GM04503 (cell line): ENCODE data around the gene SLK.

Experiments
- DNase-seq: peaks from one replicate; pipeline ENCODE4 v3.0.0-alpha.2; 2012; ENCODE audit warnings: low read depth

Gene SLK

DNA sequence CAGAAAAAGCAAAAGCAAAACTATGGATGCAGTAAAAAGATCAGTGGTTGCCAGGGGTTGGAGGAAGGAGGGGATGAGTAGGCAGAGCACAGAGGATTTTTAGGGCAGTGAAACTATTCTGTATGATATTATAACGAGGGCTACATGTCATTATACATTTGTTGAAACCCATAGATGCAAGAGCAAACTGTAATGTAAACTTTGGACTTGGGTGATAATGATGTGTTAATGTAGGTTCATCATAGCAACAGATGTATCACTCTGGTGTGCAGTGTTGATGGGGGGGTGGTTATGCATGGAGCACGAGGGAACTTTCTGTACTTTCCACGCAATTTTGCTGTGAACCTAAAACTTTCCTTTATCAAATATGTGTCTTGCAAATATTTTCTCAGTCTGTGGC lies 23.2 kb downstream of the SLK start:
- no peak for DNase-seq

DNA sequence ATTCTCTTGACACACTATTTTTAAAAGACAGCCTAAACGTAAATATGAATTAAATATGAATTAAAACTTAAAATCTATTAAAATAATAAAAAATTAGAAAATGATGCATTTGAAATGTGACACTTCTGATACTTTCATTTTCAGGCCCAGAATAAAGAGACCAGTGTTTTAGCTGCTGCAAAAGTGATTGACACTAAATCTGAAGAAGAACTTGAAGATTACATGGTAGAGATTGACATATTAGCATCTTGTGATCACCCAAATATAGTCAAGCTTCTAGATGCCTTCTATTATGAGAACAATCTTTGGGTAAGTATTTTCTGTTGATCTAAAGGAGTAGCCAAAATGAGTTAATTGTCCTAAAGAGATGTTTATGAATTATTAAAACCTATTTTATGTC lies 23.6 kb downstream of the SLK start:
- no peak for DNase-seq

DNA sequence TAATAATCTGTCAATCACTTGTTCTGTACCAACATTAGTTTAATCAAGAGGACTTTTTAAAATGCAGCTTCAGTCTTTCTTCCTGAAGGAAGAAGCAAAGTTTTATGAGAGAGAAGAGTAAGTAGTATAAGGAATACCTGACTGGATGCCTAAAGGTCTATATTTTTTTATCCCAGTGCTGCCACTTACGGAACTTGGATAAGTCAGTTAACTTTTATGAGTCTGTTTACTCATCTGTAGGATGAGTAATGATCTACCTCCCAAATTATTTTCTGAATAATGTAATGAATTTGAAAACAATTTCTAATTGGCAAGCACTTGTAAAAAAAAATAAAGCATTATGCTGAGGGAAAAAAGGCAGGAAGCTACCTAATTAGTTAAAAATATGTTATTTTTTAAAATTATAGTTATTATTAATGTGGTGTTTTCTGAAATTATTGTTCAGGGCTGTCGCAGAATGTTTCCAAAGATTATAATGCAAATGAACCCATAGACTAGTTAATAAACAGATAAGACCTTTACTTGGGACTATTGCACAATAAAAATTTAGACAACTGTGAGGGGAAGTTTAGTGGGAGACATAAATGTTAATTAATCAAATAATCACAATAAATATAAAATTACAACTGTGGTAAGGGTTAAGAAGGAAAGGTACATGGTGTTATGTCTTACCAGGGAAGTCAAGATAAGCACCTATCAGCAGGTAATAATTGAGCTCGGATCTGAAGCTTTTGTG lies 24.6 kb downstream of the SLK start:
- DNase-seq: no peak

DNA sequence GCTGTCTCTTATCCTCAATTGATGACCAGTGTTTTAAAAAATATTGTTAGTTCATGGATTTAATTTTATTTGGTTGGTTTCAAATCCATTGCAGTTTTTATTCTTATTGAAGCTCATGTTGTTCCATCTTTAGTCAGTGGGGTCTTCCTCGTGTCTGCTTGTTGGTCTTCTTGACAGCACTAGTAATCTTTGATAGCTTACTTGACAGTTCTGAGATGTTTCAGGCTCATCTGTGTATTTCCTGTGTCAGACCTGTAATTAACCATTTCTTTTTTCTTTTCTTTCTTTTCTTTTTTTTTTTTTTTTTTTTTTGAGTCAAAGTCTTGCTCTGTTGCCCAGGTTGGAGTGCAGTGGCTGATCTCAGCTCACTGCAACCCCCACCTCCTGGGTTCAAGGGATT lies 28.2 kb downstream of the SLK start:
- DNase-seq: no peak

DNA sequence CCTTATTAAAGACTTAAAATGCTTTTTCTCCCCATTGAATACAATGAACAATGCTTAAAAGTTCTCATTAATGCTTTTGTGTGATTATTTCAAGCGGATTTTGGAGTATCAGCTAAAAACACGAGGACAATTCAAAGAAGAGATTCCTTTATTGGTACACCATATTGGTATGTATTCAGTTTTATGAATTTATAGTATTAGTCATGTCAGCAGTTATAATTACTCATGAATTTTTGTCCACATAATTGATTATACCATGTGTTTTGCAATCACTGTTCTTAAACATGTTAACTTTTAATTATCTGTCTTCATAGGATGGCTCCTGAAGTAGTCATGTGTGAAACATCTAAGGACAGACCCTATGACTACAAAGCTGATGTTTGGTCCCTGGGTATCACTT lies 31.9 kb downstream of the SLK start:
- no peak for DNase-seq

DNA sequence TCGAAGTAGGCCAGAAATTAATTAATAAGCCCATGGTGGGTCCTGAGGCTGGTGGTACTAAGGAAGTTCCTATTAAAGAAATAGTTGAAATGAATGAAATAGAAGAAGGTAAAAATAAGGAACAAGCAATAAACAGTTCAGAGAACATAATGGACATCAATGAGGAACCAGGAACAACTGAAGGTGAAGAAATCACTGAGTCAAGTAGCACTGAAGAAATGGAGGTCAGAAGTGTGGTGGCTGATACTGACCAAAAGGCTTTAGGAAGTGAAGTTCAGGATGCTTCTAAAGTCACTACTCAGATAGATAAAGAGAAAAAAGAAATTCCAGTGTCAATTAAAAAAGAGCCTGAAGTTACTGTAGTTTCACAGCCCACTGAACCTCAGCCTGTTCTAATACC lies 36.0 kb downstream of the SLK start:
- DNase-seq: no peak

DNA sequence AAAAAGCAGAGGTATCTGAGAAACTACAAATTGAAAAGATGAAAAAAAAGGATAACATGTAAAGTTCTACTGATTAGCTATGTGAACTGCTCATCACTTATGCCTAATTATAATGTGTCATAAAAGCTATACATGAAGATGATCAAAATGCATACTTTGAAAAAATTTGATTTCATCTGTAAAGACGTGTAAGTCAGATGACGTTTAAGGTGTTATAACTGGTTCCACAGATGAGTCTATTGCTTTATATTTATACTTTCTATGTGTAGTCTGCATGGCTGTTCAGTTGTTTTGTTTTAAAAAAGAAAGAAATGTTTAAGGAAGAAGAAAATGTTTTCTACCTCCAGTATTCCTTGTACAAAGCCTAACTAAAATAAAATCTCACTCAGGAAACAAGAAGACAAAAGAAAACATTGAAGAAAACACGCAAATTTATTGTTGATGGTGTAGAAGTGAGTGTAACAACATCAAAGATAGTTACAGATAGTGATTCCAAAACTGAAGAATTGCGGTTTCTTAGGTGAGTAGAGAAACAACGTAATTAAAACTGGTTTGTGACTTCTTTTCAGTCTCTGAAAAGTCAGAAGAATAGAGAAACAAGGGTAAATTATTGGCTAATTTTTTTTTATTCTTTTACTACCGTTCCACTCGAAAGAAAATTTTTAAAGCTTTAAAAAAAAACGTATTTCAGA lies 38.4 kb downstream of the SLK start:
- no peak for DNase-seq

DNA sequence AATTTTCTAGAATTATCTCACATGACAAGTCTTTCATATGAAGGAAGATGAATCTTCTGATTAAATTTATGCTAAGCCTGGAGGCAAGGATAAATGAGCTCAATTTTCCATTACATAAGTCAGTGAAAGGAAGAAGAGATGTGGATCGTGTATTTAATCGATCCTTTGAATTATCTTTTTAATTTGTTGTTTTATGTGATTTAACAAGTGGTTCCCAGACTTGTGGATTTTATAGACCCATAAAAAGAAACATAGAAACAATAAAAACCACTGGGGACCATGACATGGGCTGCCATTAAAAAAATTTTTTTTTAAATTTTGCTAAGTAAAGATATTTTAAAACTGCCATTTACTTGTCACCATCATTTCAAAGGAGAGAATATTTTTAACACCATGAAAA lies 45.0 kb downstream of the SLK start:
- no peak for DNase-seq

DNA sequence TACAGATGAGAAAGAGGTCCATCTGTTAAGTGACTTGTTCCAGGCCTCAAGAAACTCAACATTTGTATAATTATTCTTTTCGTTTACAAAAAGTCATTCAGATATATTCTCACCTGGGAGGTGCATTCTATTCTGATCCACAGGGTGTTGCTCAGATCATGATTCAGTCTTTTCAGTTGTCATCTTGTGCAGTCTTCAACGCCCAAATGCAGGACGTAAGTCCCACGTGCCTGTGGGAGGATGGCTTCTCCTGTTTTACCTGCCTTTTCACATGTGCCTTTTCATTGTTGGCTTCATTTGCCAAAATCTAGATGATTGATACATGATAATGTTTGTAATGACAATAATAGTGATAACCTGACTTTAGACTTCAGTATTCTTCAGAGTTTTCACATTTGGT lies 46.5 kb downstream of the SLK start:
- DNase-seq: no peak

DNA sequence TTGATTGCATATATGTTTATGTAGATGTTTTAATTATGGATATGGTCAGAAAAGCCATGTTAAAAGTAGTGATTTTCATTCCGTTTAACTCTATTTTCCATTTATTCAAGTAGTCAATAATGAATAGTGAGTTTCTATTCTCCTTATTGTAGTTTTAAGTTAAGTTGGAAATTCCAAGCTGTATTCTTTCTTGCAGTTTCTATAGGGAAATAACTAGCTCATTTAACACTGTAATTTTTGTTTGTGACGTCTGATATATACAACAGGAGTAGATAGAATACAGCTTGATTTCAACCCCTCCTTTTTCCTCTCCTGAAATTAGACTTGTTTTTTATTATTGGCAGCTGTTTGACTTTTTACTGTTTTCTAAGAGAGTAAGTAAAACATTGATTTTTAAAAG lies 47.2 kb downstream of the SLK start:
- no peak for DNase-seq

DNA sequence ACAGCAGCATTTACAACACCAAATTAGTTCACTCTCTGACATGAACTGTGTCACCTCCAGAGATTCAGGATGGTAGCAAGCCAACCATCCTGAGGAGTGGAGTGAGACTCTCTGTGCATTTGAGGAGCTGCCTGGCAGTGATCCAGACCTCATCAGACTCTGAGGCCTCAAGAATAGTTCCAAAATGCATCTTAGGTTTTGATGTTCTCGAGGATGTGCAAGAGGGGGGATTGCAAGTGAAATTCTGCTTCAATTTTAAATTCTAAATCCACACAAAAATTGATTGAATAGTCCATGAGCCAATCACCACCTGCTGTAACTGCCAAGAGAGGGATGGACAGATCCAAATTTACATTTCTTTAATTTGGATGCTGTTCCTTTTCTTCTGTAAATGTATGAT lies 49.7 kb downstream of the SLK start:
- DNase-seq: no peak

DNA sequence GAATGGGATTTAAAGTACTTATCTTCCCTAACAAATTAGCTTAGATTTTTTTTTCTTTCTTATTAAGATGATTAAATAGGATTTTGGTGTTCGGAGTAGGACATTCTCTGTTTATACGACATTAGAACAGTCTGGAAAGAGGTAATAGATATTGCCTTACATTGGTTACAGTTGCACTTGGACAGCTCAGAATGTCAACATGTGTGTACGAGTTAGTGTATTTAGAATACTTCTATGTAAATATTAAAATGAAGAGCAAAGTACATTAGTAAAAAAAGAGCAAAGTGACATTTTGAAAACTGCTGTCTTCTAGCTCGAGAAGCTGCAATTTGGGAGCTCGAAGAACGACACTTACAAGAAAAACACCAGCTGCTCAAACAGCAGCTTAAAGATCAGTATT lies 51.5 kb downstream of the SLK start:
- no peak for DNase-seq

DNA sequence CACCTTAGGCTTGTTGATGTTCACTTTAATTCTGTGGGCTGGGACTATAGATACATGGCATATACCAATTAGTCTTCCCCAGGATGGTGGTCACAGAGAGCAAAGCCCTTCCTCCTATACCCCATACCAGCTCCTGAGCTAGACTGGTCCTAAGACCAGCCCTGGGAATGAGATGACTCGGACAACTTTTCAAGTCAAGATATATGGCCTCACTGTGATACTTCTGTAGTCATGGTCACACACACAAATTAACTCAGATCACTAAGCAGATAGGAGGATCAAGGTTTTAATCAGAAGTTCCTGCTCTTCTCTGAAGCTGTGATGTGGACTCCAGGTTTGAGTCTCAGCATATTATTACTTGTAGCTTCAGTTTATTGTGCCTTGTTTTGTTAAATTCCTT lies 53.1 kb downstream of the SLK start:
- DNase-seq: no peak

DNA sequence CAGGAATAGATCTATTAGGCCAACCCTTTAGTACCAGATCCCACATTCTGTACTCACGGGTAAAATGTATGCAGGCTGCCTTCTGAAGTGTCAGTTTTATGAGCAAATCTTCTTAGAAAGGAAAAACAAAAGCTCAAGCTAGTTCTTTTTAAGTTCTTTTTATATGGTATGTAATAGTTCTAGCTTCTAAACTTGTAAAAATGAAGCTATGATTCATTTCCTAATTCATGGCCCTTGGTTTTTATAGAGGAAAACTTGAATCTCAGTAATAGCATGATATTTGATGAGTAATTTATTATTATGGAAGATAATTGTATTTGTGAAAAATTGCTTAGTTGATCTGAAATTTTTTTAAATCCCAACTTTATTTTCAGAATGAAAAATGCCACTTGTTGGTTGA lies 54.3 kb downstream of the SLK start:
- DNase-seq: no peak

DNA sequence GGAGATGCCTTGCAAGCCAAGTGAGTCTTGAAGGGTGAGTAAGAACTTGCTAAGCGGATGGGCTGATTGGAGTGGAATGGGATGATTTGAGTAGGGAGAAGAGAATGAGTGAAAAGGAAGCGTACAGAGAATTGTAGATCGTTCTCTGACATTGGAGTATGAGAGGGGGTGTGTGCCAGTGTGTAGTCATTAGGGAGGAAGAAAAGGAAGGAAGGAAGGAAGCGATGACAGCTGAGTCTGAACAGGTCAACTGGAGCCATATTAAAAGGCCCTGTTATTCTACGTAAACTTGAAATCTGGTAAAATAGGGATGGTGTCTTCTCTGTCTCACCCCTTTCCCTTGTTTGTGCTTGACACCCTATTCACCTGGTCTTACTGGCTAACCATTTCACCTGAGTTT lies 55.1 kb downstream of the SLK start:
- DNase-seq: no peak

DNA sequence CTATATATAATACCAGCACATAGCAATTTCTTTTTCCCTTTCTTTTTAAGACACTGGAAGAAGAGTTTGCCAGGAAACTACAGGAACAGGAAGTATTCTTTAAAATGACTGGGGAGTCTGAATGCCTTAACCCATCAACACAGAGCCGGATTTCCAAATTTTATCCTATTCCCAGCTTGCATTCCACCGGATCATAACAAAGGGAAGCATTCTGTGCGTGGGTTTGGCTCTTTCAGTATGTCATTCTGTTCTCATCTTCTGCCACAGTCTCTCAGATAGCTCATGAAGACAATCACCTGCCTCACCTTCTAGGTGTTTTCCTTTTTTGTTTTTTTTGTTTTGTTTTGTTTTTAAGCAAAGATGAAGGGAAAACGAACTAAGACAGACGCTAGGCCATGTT lies 58.6 kb downstream of the SLK start:
- no peak for DNase-seq

DNA sequence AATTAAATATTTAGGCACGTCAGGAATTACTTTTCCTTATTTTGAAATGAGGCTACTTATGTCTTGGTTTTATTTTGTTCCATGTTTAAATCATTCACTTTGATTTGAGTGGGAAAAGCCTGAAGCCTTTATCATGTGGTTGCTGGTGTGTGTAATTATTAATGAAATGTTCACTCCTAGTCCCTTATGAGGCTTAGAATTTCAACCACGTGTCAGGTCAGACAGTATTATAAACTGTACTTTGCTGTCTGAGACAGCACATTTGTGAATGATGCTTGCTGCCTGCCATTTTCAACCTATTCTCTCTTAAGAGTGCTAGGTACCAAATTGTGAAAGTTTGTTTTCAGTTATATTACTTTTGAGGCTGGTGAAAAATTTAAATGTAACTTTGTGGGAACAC lies 59.8 kb downstream of the SLK start:
- DNase-seq: no peak

DNA sequence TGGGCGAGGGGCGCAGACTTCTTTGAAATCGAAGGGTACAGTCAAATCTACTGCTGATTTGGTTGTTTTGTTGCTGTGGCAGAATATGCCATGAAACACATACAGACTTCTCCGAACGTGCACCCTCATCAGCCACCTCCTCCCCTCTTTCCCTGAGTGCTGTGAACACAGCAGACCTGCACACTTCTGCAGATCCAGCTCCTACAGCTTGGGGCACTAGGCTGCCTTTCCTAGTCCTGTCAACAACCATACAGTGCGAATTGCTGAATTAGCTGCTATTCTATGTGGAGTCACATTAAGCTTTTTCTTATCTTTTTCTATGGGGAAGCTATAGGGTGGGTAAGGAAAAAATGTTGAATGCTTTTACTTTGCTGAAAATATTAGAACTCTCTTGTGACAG lies 61.2 kb downstream of the SLK start:
- no peak for DNase-seq

DNA sequence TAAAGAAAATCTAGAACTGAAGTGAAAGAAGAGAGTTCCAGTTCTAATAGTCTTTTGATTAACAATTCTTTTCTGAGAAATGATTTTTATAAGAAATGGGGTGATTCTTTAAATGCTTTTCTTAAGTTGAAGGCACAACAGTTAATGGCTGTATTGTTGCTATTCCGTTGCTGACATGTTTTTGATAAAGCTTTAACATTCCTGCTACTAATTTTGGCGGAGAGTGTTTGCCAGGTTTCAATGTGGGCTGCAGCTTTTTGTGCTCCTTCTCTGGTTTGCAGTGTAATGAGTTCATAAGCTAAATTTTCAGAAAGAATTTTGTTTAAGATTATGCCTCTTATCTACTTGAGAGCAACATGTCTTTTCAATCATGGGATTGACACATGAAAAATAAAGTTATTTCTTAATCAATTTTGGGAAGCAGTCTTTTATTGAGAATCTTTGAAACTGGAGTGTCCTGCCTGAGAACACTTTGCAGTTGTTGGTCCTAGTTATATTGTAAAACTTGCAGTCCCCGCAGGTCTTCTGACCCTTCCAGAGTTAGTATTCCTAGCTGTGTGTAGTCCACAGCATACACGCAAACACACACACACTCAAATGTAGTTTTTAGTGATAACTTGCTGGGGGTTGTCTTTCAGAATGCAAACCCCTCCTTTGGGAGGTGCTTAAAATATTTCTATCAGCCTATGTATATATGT lies 62.0 kb downstream of the SLK start:
- DNase-seq: no peak

DNA sequence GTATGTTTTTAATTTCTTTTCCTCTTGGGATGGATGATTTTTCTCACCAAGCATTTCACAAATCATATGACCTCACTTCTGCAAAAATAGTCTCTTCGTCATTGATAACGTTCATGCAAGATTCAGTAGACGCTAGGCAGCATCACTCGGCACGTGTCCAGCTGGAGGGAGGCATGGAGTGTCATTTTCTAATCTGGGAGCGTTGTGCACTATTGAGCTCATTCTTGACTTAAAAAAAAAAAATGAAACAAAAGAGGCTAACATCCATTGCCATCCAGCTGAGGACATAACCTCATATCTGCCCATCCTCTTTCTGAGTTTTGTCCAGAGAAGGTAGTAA lies 62.6 kb downstream of the SLK start:
- no peak for DNase-seq

DNA sequence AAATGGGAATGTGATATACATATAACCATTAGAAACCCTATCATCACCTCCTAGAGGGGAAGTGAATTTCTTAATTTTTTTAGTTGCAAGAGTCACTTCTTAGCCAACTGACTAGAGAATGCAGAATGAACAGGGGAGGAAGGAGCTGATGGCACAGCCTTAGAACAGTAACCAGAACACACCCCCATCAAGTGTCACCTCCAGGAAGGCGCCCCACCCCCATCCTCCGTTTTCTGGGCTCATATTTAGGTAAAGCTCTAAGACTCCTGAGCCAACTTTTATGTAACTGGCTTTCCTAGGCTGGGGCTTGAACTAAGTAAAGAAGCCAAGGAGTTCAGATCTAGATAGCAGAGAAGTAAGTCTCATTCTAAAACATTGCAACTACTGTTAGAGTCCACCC lies 64.7 kb downstream of the SLK start:
- DNase-seq: no peak

DNA sequence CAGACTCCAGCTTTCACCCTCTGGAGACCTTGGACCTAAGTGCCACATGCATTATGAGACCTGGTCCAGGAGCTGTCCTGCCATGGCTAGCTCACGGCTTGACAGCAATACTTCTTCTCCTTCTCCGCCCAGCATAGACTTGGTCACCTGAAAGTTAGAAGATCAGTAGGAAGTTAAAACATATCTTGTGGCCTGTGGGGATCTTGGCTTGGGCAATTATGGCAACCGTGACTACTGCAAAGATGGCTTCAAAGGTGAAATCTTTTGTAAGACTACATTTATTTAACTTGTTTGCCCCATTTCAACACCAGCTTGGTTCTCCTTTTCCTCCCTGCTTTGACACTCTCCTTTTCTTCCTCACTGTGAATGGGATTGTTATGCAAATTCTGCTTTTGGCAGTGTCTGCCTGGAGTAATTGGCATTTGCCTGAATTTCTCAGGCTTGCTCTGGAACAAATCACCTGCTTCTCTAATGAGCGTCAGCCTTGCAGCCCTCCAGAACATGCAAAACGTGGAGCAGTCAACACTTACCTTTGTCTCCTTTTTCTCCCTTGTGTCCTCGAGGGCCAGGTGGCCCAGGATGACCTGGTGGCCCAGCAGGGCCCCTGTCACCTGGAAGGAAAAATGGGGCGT lies 65.3 kb downstream of the SLK start:
- DNase-seq: no peak

DNA sequence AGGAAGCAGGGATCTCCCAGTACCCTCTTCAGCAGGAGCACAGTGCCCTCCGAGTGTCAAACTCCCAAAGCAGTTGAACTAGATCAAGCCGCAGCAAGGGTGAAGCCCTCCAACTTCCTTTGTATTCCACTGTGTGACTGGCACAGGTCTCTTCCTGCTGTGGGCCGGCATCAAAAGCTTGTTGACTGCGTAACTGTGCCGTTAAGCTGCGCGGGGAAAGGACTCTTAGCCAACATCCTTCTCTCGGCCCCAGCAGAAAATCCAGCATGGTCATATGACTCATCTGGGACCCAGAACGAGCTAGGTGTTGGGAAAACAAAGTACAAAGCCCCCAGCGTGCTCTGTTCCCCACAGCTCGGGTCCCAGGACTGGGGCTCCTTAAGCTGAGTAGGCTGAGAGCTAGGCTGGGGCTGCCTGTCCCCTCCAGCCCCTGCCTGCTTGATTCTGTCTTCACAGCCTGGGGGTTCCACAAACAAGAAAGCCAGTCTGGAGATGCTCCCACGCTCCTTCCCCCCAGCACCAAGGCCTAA lies 66.5 kb downstream of the SLK start:
- no peak for DNase-seq
